KOPT-K1 (cell line): ENCODE results near the gene SMPDL3A.

Source experiments
- H3K27ac ChIP-seq: fragments of 200-600 bp; sonication (generic); 2 replicates; pipeline ENCODE4 v1.5.1; 2016; ENCODE audit warnings: antibody characterized with exemption, mild to moderate bottlenecking, low read depth, low read length; ENCODE audit not compliant: poor library complexity, severe bottlenecking
- H3K36me3 ChIP-seq: fragments of 200-600 bp; sonication (generic); 2 replicates; pipeline ENCODE4 v1.5.1; 2017; ENCODE audit warnings: antibody characterized with exemption, mild to moderate bottlenecking, low read length, moderate library complexity; ENCODE audit not compliant: insufficient read depth
- H3K9me3 ChIP-seq: fragments of 200-600 bp; sonication (generic); 2 replicates; pipeline ENCODE4 v1.5.1; 2017; ENCODE audit warnings: antibody characterized with exemption, low read length, mild to moderate bottlenecking; ENCODE audit not compliant: insufficient read depth, poor library complexity, severe bottlenecking

Gene SMPDL3A

GRCh38 chr6:122758927-122759334 lies 30.1 kb upstream of the SMPDL3A start:
- no peak overlapping the region for H3K27ac ChIP-seq
- no peaks in the 10 kb centered on the region for H3K9me3 ChIP-seq
- no peaks in the 10 kb centered on the region for H3K36me3 ChIP-seq

GRCh38 chr6:122760330-122760729 lies 28.7 kb upstream of the SMPDL3A start:
- Histone ChIP-seq H3K9me3 (no peaks in the 10 kb centered on the region), H3K27ac (no peak overlapping the region)

GRCh38 chr6:122766256-122766655 lies 22.8 kb upstream of the SMPDL3A start:
- no peaks in the 10 kb centered on the region for H3K36me3 ChIP-seq
- no peaks in the 10 kb centered on the region for H3K9me3 ChIP-seq
- no peak overlapping the region for H3K27ac ChIP-seq

More at GRCh38 chr6:122760330-122760729, 28.7 kb upstream of the SMPDL3A start:
- no peaks in the 10 kb centered on the region for H3K36me3 ChIP-seq

- Histone ChIP-seq H3K36me3 (no peaks in the 10 kb centered on the region), H3K27ac (no peak overlapping the region), H3K9me3 (no peaks in the 10 kb centered on the region)
These were observed 18.0 kb upstream of the SMPDL3A start for GRCh38 chr6:122770835-122771601.

DNA sequence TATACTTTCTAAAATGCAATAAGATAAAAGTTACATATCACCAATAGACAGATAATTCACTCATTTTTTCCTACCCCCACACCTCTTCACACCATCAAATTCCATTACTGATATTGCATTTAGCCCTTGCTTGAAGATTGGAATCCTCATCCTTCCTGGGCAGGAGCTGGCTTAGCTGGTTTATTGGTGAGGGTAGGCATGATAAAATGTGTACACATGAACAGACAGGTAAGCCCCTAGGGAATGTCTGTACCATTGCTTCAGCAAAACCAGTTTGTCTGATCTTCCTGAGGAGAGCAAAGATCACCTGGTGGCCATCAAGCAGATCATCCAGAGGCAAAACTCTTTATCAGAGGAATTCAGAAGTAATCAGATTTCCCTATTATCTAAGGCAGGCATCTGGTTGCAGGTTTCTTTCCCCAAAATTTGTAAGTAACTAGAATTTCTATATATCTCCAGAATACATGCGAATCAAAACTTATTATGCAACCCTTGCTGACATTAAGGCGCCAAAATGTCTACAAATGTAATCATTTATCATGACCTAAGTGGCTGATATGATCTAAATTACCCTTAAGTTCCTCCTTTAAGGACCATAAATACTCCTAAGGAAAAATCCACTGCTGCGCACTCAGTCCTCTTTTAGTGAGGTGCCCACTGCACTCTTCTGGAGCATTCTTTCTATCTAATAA lies 16.2 kb upstream of the SMPDL3A start:
- Histone ChIP-seq H3K27ac (no peak overlapping the region), H3K36me3 (no peaks in the 10 kb centered on the region), H3K9me3 (no peaks in the 10 kb centered on the region)

GRCh38 chr6:122775975-122776374 lies 13.1 kb upstream of the SMPDL3A start:
- Histone ChIP-seq H3K27ac (no peak overlapping the region), H3K36me3 (no peaks in the 10 kb centered on the region), H3K9me3 (no peaks in the 10 kb centered on the region)

GRCh38 chr6:122778302-122778701 lies 10.8 kb upstream of the SMPDL3A start:
- no peaks in the 10 kb centered on the region for H3K36me3 ChIP-seq
- no peak overlapping the region for H3K27ac ChIP-seq
- H3K9me3 ChIP-seq, result no peaks in the 10 kb centered on the region

- no peaks in the 10 kb centered on the region for H3K36me3 ChIP-seq
- H3K9me3 ChIP-seq, result no peaks in the 10 kb centered on the region
- no peak overlapping the region for H3K27ac ChIP-seq
These were observed 9.9 kb upstream of the SMPDL3A start for GRCh38 chr6:122778985-122779661.

- Histone ChIP-seq H3K27ac (no peak within 1 kb of the TSS), H3K36me3 (no peaks in the 10 kb centered on the region), H3K9me3 (no peaks in the 10 kb centered on the region)
These were observed 9.4 kb upstream of the SMPDL3A start, which contains the start of gene FABP7 for GRCh38 chr6:122779667-122780066. FABP7 (plus strand) TSS chr6:122779716; CDS start chr6:122779795, 79 bp downstream.

DNA sequence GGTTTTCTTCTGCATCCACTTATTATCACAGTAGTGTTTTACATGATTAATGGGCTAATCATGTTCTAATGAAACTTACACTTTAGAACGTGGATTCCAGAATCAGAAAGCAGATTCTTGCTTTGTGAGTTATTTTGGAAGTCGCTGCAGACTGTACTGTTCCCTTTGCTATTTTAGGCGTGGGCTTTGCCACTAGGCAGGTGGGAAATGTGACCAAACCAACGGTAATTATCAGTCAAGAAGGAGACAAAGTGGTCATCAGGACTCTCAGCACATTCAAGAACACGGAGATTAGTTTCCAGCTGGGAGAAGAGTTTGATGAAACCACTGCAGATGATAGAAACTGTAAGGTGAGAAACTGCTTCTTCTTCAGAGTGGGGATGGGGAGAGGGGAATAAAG lies 8.9 kb upstream of the SMPDL3A start:
- no peaks in the 10 kb centered on the region for H3K36me3 ChIP-seq
- no peaks in the 10 kb centered on the region for H3K9me3 ChIP-seq
- no peak overlapping the region for H3K27ac ChIP-seq

GRCh38 chr6:122781716-122782115 lies 7.3 kb upstream of the SMPDL3A start:
- Histone ChIP-seq H3K36me3 (no peaks in the 10 kb centered on the region), H3K27ac (no peak overlapping the region), H3K9me3 (no peaks in the 10 kb centered on the region)

DNA sequence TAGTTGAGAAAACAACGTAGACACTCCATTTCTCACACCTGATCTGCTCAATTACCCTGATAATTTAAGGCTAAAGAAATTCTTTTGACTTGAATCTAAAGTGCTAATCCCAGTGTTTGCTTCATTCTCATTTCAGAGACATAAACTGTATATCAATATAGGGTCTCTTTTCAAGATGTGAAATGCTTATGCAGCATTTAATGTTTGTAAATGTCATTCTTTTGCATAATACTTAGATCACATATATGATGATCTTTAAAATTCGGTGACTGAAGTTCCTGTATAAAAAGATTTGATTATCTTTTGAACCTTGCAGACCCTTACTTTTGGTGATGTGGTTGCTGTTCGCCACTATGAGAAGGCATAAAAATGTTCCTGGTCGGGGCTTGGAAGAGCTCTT lies 5.7 kb upstream of the SMPDL3A start:
- no peak overlapping the region for H3K27ac ChIP-seq
- no peaks in the 10 kb centered on the region for H3K36me3 ChIP-seq
- no peaks in the 10 kb centered on the region for H3K9me3 ChIP-seq

DNA sequence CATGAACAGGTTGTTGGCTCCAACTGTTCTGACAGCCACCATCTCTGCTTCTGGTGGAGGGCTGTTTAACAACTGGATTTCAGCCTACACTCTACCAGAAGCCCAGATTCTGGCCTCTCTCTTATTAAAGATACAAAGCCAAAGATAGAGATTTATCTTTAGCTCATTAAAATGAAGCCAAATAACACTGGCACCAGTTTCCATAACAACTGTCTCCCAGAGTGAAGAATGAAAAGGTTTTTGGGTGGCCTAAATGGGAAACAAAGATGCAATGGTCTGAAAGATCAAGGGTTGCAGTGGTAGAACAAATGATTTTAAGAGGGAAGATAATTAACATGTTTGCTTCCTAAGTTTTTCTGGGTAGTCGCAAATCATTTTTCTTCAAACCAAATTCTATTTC lies 3.2 kb upstream of the SMPDL3A start:
- Histone ChIP-seq H3K9me3 (no peaks in the 10 kb centered on the region), H3K36me3 (no peaks in the 10 kb centered on the region), H3K27ac (no peak overlapping the region)

GRCh38 chr6:122787721-122788120 lies 1.3 kb upstream of the SMPDL3A start:
- Histone ChIP-seq H3K9me3 (no peaks in the 10 kb centered on the region), H3K27ac (no peak overlapping the region), H3K36me3 (no peaks in the 10 kb centered on the region)

- no peaks in the 10 kb centered on the region for H3K36me3 ChIP-seq
- H3K9me3 ChIP-seq, result no peaks in the 10 kb centered on the region
- H3K27ac ChIP-seq, result no peak overlapping the region
These were observed 850 bp upstream of the SMPDL3A start for GRCh38 chr6:122788208-122788607.
